Measurements from ENCODE around the gene PMS2. TPM values are rescaled to one million over a fixed set of nuclear protein-coding genes. Genes with fewer than 3 reads are reported as not detected.
"Not testable (repeated sequence)": the region's sequence is repeated elsewhere in the genome, so short reads cannot be mapped to it uniquely, and the experiment has no call there.

Gene PMS2
- total RNA-seq, 1 experiment from 2014 or later: 27.6 TPM

GRCh38 chr7:5997210-5997808 lies 11.5 kb downstream of the PMS2 start:
- H3K9ac ChIP-seq (ENCODE audit: low read length): no peak overlapping the region
- H3K4me1 ChIP-seq (ENCODE audit: control insufficient read depth in 1 of 2, insufficient read depth in 2 of 2, low read length in 2 of 2): peaks cover 0 to 8% of the 10 kb centered on the region in 2 experiments; a peak in 1 of 4 replicates
- H3K9me2 ChIP-seq (ENCODE audit: insufficient read depth): no peaks in the 10 kb centered on the region
- no peak overlapping the region for H3K27ac ChIP-seq (ENCODE audit: low read depth, low read length)
- H3K4me2 ChIP-seq (ENCODE audit: low read length): no peak overlapping the region
- H3K27me3 ChIP-seq (ENCODE audit: insufficient read depth, low read length): no peaks in the 10 kb centered on the region
- H4K20me1 ChIP-seq (ENCODE audit: insufficient read depth): no peaks in the 10 kb centered on the region
- no peak overlapping the region for H2AFZ ChIP-seq (ENCODE audit: low read depth, low read length, poor library complexity, severe bottlenecking)
- no peaks in the 10 kb centered on the region for H3K9me3 ChIP-seq (ENCODE audit: control insufficient read depth in 1 of 2, insufficient read depth in 1 of 2, low read depth in 1 of 2, low read length in 2 of 2)
- H3K4me3 ChIP-seq (replicated peaks in 1 of 2; ENCODE audit: low read depth in 1 of 2, low read length in 2 of 2): no peak overlapping the region
- ChIA-PET CTCF (interaction anchor here (0.6 to 1.8 kb wide), 8 partner anchors 11 to 388 kb away, joined by 3 to 9 read pairs (median 4); partner anchors contain the start of genes AIMP2 and PMS2), POLR2A (interaction anchor here (0.7 kb wide), 1 partner anchor 12 kb away, joined by 3 read pairs; the partner anchor contains the start of genes AIMP2 and PMS2), RAD21 (ENCODE audit: low non-redundant PET in 1 of 2, low total read pairs in 2 of 2, uncharacterized antibody in 2 of 2, unreplicated experiment in 2 of 2) (interaction anchor here (0.6 to 1.3 kb wide), 3 partner anchors 109 to 164 kb away, joined by 3 to 4 read pairs (median 3); no protein-coding TSS in a partner anchor)
- no peak for DNase-seq (ENCODE audit: low read depth, low spot score)
- no TSS peak for BruUV-seq (replicated peaks)
- ATAC-seq: peak; percentile 82
- TF ChIP-seq POLR2AphosphoS5 (IDR thresholded peaks at IDR 0.05; ENCODE audit: low read depth, low read length) (no peak), RAD21 (IDR thresholded peaks at IDR 0.05; ENCODE audit: low read depth) (peak; percentile 89), SRF (IDR thresholded peaks at IDR 0.05; ENCODE audit: low read depth) (no peak), ATF3 (IDR thresholded peaks at IDR 0.05) (no peak), ELF1 (IDR thresholded peaks at IDR 0.05; ENCODE audit: borderline replicate concordance, low read depth) (no peak), JUND (IDR thresholded peaks at IDR 0.05) (no peak), CEBPB (IDR thresholded peaks at IDR 0.05; ENCODE audit: low read depth) (no peak), TCF7L2 (IDR thresholded peaks at IDR 0.05; ENCODE audit: borderline replicate concordance, extremely low read depth, insufficient read depth, insufficient read length) (no peak)
- TF ChIP-seq, protein P1, sequence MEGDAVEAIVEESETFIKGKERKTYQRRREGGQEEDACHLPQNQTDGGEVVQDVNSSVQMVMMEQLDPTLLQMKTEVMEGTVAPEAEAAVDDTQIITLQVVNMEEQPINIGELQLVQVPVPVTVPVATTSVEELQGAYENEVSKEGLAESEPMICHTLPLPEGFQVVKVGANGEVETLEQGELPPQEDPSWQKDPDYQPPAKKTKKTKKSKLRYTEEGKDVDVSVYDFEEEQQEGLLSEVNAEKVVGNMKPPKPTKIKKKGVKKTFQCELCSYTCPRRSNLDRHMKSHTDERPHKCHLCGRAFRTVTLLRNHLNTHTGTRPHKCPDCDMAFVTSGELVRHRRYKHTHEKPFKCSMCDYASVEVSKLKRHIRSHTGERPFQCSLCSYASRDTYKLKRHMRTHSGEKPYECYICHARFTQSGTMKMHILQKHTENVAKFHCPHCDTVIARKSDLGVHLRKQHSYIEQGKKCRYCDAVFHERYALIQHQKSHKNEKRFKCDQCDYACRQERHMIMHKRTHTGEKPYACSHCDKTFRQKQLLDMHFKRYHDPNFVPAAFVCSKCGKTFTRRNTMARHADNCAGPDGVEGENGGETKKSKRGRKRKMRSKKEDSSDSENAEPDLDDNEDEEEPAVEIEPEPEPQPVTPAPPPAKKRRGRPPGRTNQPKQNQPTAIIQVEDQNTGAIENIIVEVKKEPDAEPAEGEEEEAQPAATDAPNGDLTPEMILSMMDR (IDR thresholded peaks at IDR 0.05 in 2 of 3, conservative IDR thresholded peaks at IDR 0.05 in 1 of 3; ENCODE audit: borderline replicate concordance in 1 of 3, insufficient read depth in 1 of 3, low read depth in 2 of 3, low read length in 2 of 3): peak; percentile 53 to 76 (median 67)
- intact Hi-C loops (cut with micrococcal nuclease): loop anchor here (1.0 kb wide), 3 partner anchors 109 to 438 kb away; no protein-coding TSS in a partner anchor
- no peaks in the 10 kb centered on the region for H3K79me2 ChIP-seq (ENCODE audit: insufficient read depth, low read length)
- peaks cover 15 to 32% of the 10 kb centered on the region in 2 experiments; a peak in 2 of 4 replicates for H3K36me3 ChIP-seq (ENCODE audit: control insufficient read depth in 1 of 2, insufficient read depth in 2 of 2, low read length in 2 of 2)

- H3K27ac ChIP-seq (ENCODE audit: low read depth, low read length); H3K9ac ChIP-seq (ENCODE audit: low read length); POLR2A ChIA-PET; CTCF ChIA-PET; DNase-seq (ENCODE audit: low read depth, low spot score); H3K4me3 ChIP-seq (replicated peaks in 1 of 2; ENCODE audit: low read depth in 1 of 2, low read length in 2 of 2); intact Hi-C loops (cut with micrococcal nuclease); H3K9me2 ChIP-seq (ENCODE audit: insufficient read depth); ATAC-seq; H3K4me1 ChIP-seq (ENCODE audit: control insufficient read depth in 1 of 2, insufficient read depth in 2 of 2, low read length in 2 of 2); H3K36me3 ChIP-seq (ENCODE audit: control insufficient read depth in 1 of 2, insufficient read depth in 2 of 2, low read length in 2 of 2); RAD21 ChIA-PET (ENCODE audit: low non-redundant PET in 1 of 2, low total read pairs in 2 of 2, uncharacterized antibody in 2 of 2, unreplicated experiment in 2 of 2); H3K79me2 ChIP-seq (ENCODE audit: insufficient read depth, low read length); H2AFZ ChIP-seq (ENCODE audit: low read depth, low read length, poor library complexity, severe bottlenecking); H3K4me2 ChIP-seq (ENCODE audit: low read length); H4K20me1 ChIP-seq (ENCODE audit: insufficient read depth); H3K9me3 ChIP-seq (ENCODE audit: control insufficient read depth in 1 of 2, insufficient read depth in 1 of 2, low read depth in 1 of 2, low read length in 2 of 2); H3K27me3 ChIP-seq (ENCODE audit: insufficient read depth, low read length): not testable (repeated sequence)
- TSS peak; percentile 59 for BruUV-seq (replicated peaks)
These were observed 21.8 kb downstream of the PMS2 start for GRCh38 chr7:5987061-5987460.

- H4K20me1 ChIP-seq (ENCODE audit: insufficient read depth); H3K79me2 ChIP-seq (ENCODE audit: insufficient read depth, low read length); H3K4me2 ChIP-seq (ENCODE audit: low read length); ATAC-seq; DNase-seq (ENCODE audit: low read depth, low spot score); POLR2A ChIA-PET; CTCF ChIA-PET; H3K9me2 ChIP-seq (ENCODE audit: insufficient read depth); H3K9ac ChIP-seq (ENCODE audit: low read length); H2AFZ ChIP-seq (ENCODE audit: low read depth, low read length, poor library complexity, severe bottlenecking); H3K9me3 ChIP-seq (ENCODE audit: control insufficient read depth in 1 of 2, insufficient read depth in 1 of 2, low read depth in 1 of 2, low read length in 2 of 2); H3K27ac ChIP-seq (ENCODE audit: low read depth, low read length); RAD21 ChIA-PET (ENCODE audit: low non-redundant PET in 1 of 2, low total read pairs in 2 of 2, uncharacterized antibody in 2 of 2, unreplicated experiment in 2 of 2); H3K4me1 ChIP-seq (ENCODE audit: control insufficient read depth in 1 of 2, insufficient read depth in 2 of 2, low read length in 2 of 2); H3K36me3 ChIP-seq (ENCODE audit: control insufficient read depth in 1 of 2, insufficient read depth in 2 of 2, low read length in 2 of 2); H3K27me3 ChIP-seq (ENCODE audit: insufficient read depth, low read length); H3K4me3 ChIP-seq (replicated peaks in 1 of 2; ENCODE audit: low read depth in 1 of 2, low read length in 2 of 2); intact Hi-C loops (cut with micrococcal nuclease): not testable (repeated sequence)
- TSS peak; percentile 67 for BruUV-seq (replicated peaks)
These were observed 29.1 kb downstream of the PMS2 start for GRCh38 chr7:5979680-5980314.
